ENCODE results near the gene SCGB3A2. TPM values are rescaled to one million over a fixed set of nuclear protein-coding genes. Genes with fewer than 3 reads are reported as not detected.

SCGB3A2 gene
- total RNA-seq, 1 experiment from 2014 or later, result not detected

DNA sequence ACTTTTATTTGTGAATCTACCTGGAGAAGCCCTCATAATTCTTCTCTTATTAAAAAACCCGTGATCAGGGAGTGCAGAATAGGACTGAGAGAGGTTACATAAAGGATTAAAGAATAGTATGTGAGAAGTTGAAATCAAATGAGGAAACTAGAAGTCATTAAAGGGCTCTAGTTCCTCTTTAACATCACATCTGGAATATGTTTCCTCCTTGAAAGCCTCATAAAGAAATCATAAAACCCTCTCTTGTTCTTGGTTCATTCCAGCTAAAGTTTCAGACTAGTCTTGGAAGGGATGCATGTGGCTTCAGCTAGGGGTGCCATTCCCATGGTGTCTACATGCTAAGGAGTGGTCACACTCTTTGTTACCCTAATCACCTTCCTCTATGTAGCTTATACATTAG lies 33.5 kb downstream of the SCGB3A2 start:
- intact Hi-C loops (cut with micrococcal nuclease; ENCODE audit: unreplicated experiment), result no loop called here
- CTCF ChIA-PET, result no interaction called here
- peaks cover 9% of the 10 kb centered on the region for H3K9me3 Mint-ChIP-seq (ENCODE audit: unreplicated experiment)

DNA sequence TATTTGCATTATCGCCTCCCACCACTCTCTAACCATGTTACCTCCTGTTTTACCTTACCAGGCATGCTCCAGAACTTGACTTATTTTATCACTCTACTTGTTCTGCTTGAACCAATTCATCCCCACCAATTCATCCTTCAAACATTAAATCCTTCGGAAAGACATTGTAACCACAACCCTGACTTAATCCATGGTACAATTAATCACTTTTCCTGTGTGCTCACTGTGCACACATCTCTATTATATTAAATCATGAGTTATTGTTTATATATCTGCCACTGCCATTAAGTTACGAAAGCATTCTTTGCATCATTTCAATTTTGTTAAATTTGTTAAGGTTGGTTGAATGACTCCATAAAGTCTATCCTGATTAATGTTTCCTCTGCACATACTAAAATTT lies 35.3 kb downstream of the SCGB3A2 start:
- Mint-ChIP-seq H3K36me3 (ENCODE audit: insufficient read depth, unreplicated experiment) (no peaks in the 10 kb centered on the region), H3K9me3 (ENCODE audit: unreplicated experiment) (no peaks in the 10 kb centered on the region), H3K27ac (ENCODE audit: unreplicated experiment) (no peak overlapping the region), H3K4me1 (ENCODE audit: low read depth, unreplicated experiment) (peaks cover 8% of the 10 kb centered on the region), H3K4me3 (ENCODE audit: unreplicated experiment) (no peak overlapping the region), H3K27me3 (ENCODE audit: insufficient read depth, unreplicated experiment) (no peaks in the 10 kb centered on the region)
- Histone ChIP-seq H3K4me3 (ENCODE audit: low read depth, low read length) (no peak overlapping the region), H3K4me1 (peaks cover 7% of the 10 kb centered on the region; the same call in 1 of the 2 replicates), H3K36me3 (ENCODE audit: control insufficient read depth, insufficient read depth, low read length) (no peaks in the 10 kb centered on the region), H3K27me3 (replicated peaks; ENCODE audit: control insufficient read depth, insufficient read depth, low read length) (no peaks in the 10 kb centered on the region), H3K9me3 (no peaks in the 10 kb centered on the region)
- no peak for DNase-seq
- intact Hi-C loops (cut with micrococcal nuclease; ENCODE audit: unreplicated experiment), result no loop called here
- ChIA-PET CTCF (no interaction called here), POLR2A (no interaction called here)
- TF ChIP-seq, protein P1, sequence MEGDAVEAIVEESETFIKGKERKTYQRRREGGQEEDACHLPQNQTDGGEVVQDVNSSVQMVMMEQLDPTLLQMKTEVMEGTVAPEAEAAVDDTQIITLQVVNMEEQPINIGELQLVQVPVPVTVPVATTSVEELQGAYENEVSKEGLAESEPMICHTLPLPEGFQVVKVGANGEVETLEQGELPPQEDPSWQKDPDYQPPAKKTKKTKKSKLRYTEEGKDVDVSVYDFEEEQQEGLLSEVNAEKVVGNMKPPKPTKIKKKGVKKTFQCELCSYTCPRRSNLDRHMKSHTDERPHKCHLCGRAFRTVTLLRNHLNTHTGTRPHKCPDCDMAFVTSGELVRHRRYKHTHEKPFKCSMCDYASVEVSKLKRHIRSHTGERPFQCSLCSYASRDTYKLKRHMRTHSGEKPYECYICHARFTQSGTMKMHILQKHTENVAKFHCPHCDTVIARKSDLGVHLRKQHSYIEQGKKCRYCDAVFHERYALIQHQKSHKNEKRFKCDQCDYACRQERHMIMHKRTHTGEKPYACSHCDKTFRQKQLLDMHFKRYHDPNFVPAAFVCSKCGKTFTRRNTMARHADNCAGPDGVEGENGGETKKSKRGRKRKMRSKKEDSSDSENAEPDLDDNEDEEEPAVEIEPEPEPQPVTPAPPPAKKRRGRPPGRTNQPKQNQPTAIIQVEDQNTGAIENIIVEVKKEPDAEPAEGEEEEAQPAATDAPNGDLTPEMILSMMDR (IDR thresholded peaks at IDR 0.05; ENCODE audit: insufficient read depth in 1 of 2, low read depth in 1 of 2, low read length in 1 of 2, severe bottlenecking in 1 of 2, unreplicated experiment in 1 of 2), result no peak
- no TSS peak for BruUV-seq (replicated peaks)

More for the DNA sequence above, 33.5 kb downstream of the SCGB3A2 start:
- Histone ChIP-seq H3K9me3 (no peaks in the 10 kb centered on the region), H3K36me3 (ENCODE audit: control insufficient read depth, insufficient read depth, low read length) (no peaks in the 10 kb centered on the region), H3K4me1 (peaks cover 7% of the 10 kb centered on the region), H3K4me3 (ENCODE audit: low read depth, low read length) (no peak overlapping the region), H3K27me3 (replicated peaks; ENCODE audit: control insufficient read depth, insufficient read depth, low read length) (no peaks in the 10 kb centered on the region)
- BruUV-seq (replicated peaks), result no TSS peak
- Mint-ChIP-seq H3K4me1 (ENCODE audit: low read depth, unreplicated experiment) (peaks cover 10% of the 10 kb centered on the region), H3K27ac (ENCODE audit: unreplicated experiment) (no peak overlapping the region), H3K36me3 (ENCODE audit: insufficient read depth, unreplicated experiment) (no peaks in the 10 kb centered on the region), H3K27me3 (ENCODE audit: insufficient read depth, unreplicated experiment) (no peaks in the 10 kb centered on the region), H3K4me3 (ENCODE audit: unreplicated experiment) (no peak overlapping the region)
- POLR2A ChIA-PET, result no interaction called here
- no peak for DNase-seq
- TF ChIP-seq, protein P1 (IDR thresholded peaks at IDR 0.05; ENCODE audit: insufficient read depth in 1 of 2, low read depth in 1 of 2, low read length in 1 of 2, severe bottlenecking in 1 of 2, unreplicated experiment in 1 of 2), result no peak

DNA sequence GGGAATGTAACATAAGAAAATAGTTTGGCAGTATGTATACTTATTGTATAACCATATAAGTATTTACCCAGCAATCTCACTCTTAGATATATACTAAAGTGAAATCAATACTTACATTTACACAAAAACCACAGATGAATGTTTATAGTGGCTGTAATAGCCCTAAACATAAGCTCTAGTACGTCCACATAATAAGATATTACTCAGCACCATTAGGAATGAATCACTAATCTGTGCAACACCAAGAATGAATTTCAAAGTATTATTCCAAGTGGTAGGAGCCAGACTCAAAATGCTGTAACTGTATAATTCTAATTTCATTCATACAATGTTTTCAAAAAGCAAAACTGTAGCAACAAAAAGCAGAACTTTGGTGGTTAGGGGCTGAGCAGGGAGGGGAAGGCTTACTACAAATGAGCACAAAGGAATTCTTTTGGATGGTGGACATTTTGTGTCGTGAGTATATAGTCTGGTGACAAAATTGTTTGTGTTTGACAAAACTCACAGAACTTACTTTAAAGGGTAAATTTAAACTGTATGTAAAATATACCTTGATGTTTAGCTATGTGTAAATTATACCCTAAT lies 39.7 kb downstream of the SCGB3A2 start:
- Mint-ChIP-seq H3K27ac (ENCODE audit: unreplicated experiment) (no peak overlapping the region), H3K36me3 (ENCODE audit: insufficient read depth, unreplicated experiment) (no peaks in the 10 kb centered on the region), H3K27me3 (ENCODE audit: insufficient read depth, unreplicated experiment) (no peaks in the 10 kb centered on the region), H3K4me3 (ENCODE audit: unreplicated experiment) (no peak overlapping the region), H3K4me1 (ENCODE audit: low read depth, unreplicated experiment) (peaks cover 7% of the 10 kb centered on the region), H3K9me3 (ENCODE audit: unreplicated experiment) (no peaks in the 10 kb centered on the region)
- H3K36me3 ChIP-seq (ENCODE audit: control insufficient read depth, insufficient read depth, low read length), result no peaks in the 10 kb centered on the region
- H3K9me3 ChIP-seq, result no peaks in the 10 kb centered on the region
- no peak overlapping the region for H3K4me3 ChIP-seq (ENCODE audit: low read depth, low read length)
- no peak for DNase-seq
- TF ChIP-seq, protein P1 (IDR thresholded peaks at IDR 0.05; ENCODE audit: insufficient read depth in 1 of 2, low read depth in 1 of 2, low read length in 1 of 2, severe bottlenecking in 1 of 2, unreplicated experiment in 1 of 2), result no peak
- no peaks in the 10 kb centered on the region for H3K27me3 ChIP-seq (replicated peaks; ENCODE audit: control insufficient read depth, insufficient read depth, low read length)
- no peaks in the 10 kb centered on the region for H3K4me1 ChIP-seq
- POLR2A ChIA-PET, result no interaction called here
- intact Hi-C loops (cut with micrococcal nuclease; ENCODE audit: unreplicated experiment), result no loop called here
- no TSS peak for BruUV-seq (replicated peaks)
- CTCF ChIA-PET, result no interaction called here
